ENCODE data around the gene TDP2. TPM values are rescaled to one million over a fixed set of nuclear protein-coding genes. Genes with fewer than 3 reads are reported as not detected.

TDP2 gene
- total RNA-seq, 6 experiments from 2014 or later = 20.4 to 33.2 (median 24.0) TPM

GRCh38 chr6:24658573-24659560 is 7.8 kb downstream of the TDP2 start:
- H3K36me3 ChIP-seq = peaks cover 0 to 2% (median 0%) of the 10 kb centered on the region in 4 donors
- H3K4me1 ChIP-seq = peaks cover 0 to 11% (median 5%) of the 10 kb centered on the region in 4 donors
- H3K4me3 ChIP-seq = no peak overlapping the region
- DNase-seq = no peak
- H3K27me3 ChIP-seq = no peaks in the 10 kb centered on the region
- 63% methylated on average over 9 of the region's 9 CpGs for WGBS (ENCODE audit: insufficient coverage, low coverage, low lambda C conversion rate, missing lambda C conversion rate)
- H3K27ac ChIP-seq = peak overlapping the region in 1 of 3 donors; percentile 30
- intact Hi-C loops (cut with DNase I) = no loop called here
- H3K9me3 ChIP-seq = no peaks in the 10 kb centered on the region
- peak; percentile 26 to 68 (median 60) for ATAC-seq
- no peak for TF ChIP-seq POLR2A (IDR thresholded peaks at IDR 0.05)
- no peak for TF ChIP-seq CTCF (IDR thresholded peaks at IDR 0.05)

- ATAC-seq = no peak
- no peak overlapping the region for H3K4me3 ChIP-seq
- H3K36me3 ChIP-seq = peaks cover 0 to 28% (median 13%) of the 10 kb centered on the region in 4 donors
- H3K9me3 ChIP-seq = no peaks in the 10 kb centered on the region
- 36% methylated on average over 1 of the region's 1 CpG for WGBS (ENCODE audit: insufficient coverage, low coverage, low lambda C conversion rate, missing lambda C conversion rate)
- no peak for DNase-seq
- H3K27me3 ChIP-seq = no peaks in the 10 kb centered on the region
- TF ChIP-seq CTCF (IDR thresholded peaks at IDR 0.05) (no peak), POLR2A (IDR thresholded peaks at IDR 0.05) (no peak)
- intact Hi-C loops (cut with DNase I) = no loop called here
- no peaks in the 10 kb centered on the region for H3K4me1 ChIP-seq
- H3K27ac ChIP-seq = no peak overlapping the region
Observed at GRCh38 chr6:24655215-24655614, 11.5 kb downstream of the TDP2 start.

- H3K36me3 ChIP-seq = peaks cover 0 to 31% (median 13%) of the 10 kb centered on the region in 4 donors
Observed at GRCh38 chr6:24650365-24650764, 16.3 kb downstream of the TDP2 start.

GRCh38 chr6:24649691-24650090 is 17.0 kb downstream of the TDP2 start:
- H3K4me3 ChIP-seq = no peak overlapping the region
- no peaks in the 10 kb centered on the region for H3K27me3 ChIP-seq
- intact Hi-C loops (cut with DNase I) = no loop called here
- no peak for TF ChIP-seq CTCF (IDR thresholded peaks at IDR 0.05)
- TF ChIP-seq POLR2A (IDR thresholded peaks at IDR 0.05) = no peak
- ATAC-seq (no peak), DNase-seq (no peak)
- 66% methylated on average over 2 of the region's 2 CpGs for WGBS (ENCODE audit: insufficient coverage, low coverage, low lambda C conversion rate, missing lambda C conversion rate)
- no peak overlapping the region for H3K27ac ChIP-seq
- H3K4me1 ChIP-seq = no peaks in the 10 kb centered on the region
- H3K36me3 ChIP-seq = peaks cover 0 to 31% (median 13%) of the 10 kb centered on the region in 4 donors
- no peaks in the 10 kb centered on the region for H3K9me3 ChIP-seq

More at GRCh38 chr6:24650365-24650764, 16.3 kb downstream of the TDP2 start:
- TF ChIP-seq POLR2A (IDR thresholded peaks at IDR 0.05) = no peak
- TF ChIP-seq CTCF (IDR thresholded peaks at IDR 0.05) = no peak
- DNase-seq = no peak
- no peak for ATAC-seq
- no peaks in the 10 kb centered on the region for H3K9me3 ChIP-seq
- no peak overlapping the region for H3K27ac ChIP-seq
- H3K4me3 ChIP-seq = no peak overlapping the region
- intact Hi-C loops (cut with DNase I) = no loop called here
- WGBS (ENCODE audit: insufficient coverage, low coverage, low lambda C conversion rate, missing lambda C conversion rate) = 42% methylated on average over 3 of the region's 3 CpGs
- no peaks in the 10 kb centered on the region for H3K4me1 ChIP-seq
- H3K27me3 ChIP-seq = no peaks in the 10 kb centered on the region

Data from right lobe of liver (tissue), 6 donors.